NCI-H146 treated with DMSO at 0.1 percent for 48 hours (cell line): ENCODE results near the gene SETD2.

Experiments used
- DNase-seq: peaks from one replicate; lab custom pipeline; 2025; ENCODE audit not compliant: unreplicated experiment; lab: John Stamatoyannopoulos, UW

SETD2 gene

GRCh38 chr3:46998852-46999515 is 164.9 kb downstream of the SETD2 start:
- DNase-seq: no peak

GRCh38 chr3:46998121-46998851 is 165.6 kb downstream of the SETD2 start:
- DNase-seq: no peak

- DNase-seq: no peak
These were observed 166.3 kb downstream of the SETD2 start for GRCh38 chr3:46997453-46998091.

GRCh38 chr3:46996689-46997452 is 167.0 kb downstream of the SETD2 start:
- no peak for DNase-seq

GRCh38 chr3:46995901-46996562 is 167.9 kb downstream of the SETD2 start:
- DNase-seq: no peak

- no peak for DNase-seq
These were observed 168.8 kb downstream of the SETD2 start for GRCh38 chr3:46994801-46995731.

- DNase-seq: no peak
These were observed 169.9 kb downstream of the SETD2 start for GRCh38 chr3:46993986-46994385.

GRCh38 chr3:46993292-46993691 is 170.6 kb downstream of the SETD2 start:
- DNase-seq: no peak

GRCh38 chr3:46992231-46992630 is 171.7 kb downstream of the SETD2 start:
- DNase-seq: no peak

- DNase-seq: no peak
These were observed 172.3 kb downstream of the SETD2 start for GRCh38 chr3:46991406-46992165.

- DNase-seq: no peak
These were observed 173.1 kb downstream of the SETD2 start for GRCh38 chr3:46990573-46991374.

GRCh38 chr3:46989146-46989810 is 174.6 kb downstream of the SETD2 start:
- no peak for DNase-seq

- peak; percentile 1 for DNase-seq
These were observed 175.3 kb downstream of the SETD2 start for GRCh38 chr3:46988616-46989015.

GRCh38 chr3:46987743-46988401 is 176.0 kb downstream of the SETD2 start:
- DNase-seq: no peak

- no peak for DNase-seq
These were observed 176.6 kb downstream of the SETD2 start for GRCh38 chr3:46987319-46987742.

GRCh38 chr3:46986782-46987310 is 177.1 kb downstream of the SETD2 start:
- no peak for DNase-seq
